OCI-LY1 (cell line): ENCODE data around the gene ZNF598.

ENCODE experiments used
- EZH2 ChIP-seq: fragments of 200-600 bp; sonication (generic), shearing (Covaris generic); IDR thresholded peaks from 2 replicates; pipeline ENCODE4 v1.8.0; 2017; ENCODE audit warnings: borderline replicate concordance, mixed run types, mild to moderate bottlenecking, antibody characterized with exemption, low read length, moderate library complexity, mixed read lengths
- TF ChIP-seq, protein P1 (sequence below): fragments of 200-600 bp; sonication (generic), shearing (Covaris generic); IDR thresholded peaks from 2 replicates; pipeline ENCODE4 v1.5.1; 2017; ENCODE audit warnings: mild to moderate bottlenecking, antibody characterized with exemption, low read length, moderate library complexity, mixed read lengths

DNA sequence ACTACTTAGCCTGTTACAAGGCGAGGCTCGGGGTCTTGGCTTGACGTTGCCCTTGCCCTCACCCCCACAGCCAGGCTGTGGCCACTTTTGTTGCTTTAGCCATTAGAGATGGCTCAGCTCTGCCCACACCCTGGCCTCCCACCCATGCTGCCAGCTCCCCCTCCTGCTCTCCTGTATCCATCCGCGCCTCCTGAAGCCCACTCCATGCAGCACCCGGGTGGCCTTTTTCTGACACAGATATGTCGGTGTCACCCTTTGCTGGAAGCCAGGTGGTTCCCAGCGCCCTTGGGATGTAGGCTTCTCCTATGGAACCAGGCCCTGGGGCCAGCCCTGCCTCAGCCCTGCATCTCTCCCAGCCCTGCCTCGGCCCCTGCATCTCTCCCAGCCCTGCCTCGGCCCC, 47.8 kb upstream of the ZNF598 start:
- no peak for TF ChIP-seq EZH2
- TF ChIP-seq, protein P1, sequence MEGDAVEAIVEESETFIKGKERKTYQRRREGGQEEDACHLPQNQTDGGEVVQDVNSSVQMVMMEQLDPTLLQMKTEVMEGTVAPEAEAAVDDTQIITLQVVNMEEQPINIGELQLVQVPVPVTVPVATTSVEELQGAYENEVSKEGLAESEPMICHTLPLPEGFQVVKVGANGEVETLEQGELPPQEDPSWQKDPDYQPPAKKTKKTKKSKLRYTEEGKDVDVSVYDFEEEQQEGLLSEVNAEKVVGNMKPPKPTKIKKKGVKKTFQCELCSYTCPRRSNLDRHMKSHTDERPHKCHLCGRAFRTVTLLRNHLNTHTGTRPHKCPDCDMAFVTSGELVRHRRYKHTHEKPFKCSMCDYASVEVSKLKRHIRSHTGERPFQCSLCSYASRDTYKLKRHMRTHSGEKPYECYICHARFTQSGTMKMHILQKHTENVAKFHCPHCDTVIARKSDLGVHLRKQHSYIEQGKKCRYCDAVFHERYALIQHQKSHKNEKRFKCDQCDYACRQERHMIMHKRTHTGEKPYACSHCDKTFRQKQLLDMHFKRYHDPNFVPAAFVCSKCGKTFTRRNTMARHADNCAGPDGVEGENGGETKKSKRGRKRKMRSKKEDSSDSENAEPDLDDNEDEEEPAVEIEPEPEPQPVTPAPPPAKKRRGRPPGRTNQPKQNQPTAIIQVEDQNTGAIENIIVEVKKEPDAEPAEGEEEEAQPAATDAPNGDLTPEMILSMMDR: no peak
